ENCODE measurements around the gene SCNM1. TPM values are rescaled to one million over a fixed set of nuclear protein-coding genes. Genes with fewer than 3 reads are reported as not detected.

Gene SCNM1, protein sequence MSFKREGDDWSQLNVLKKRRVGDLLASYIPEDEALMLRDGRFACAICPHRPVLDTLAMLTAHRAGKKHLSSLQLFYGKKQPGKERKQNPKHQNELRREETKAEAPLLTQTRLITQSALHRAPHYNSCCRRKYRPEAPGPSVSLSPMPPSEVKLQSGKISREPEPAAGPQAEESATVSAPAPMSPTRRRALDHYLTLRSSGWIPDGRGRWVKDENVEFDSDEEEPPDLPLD
- total RNA-seq: 100 to 1,000 TPM in 1 of 2 donors, 10 to 100 TPM in 1; 87.1 to 103 TPM

DNA sequence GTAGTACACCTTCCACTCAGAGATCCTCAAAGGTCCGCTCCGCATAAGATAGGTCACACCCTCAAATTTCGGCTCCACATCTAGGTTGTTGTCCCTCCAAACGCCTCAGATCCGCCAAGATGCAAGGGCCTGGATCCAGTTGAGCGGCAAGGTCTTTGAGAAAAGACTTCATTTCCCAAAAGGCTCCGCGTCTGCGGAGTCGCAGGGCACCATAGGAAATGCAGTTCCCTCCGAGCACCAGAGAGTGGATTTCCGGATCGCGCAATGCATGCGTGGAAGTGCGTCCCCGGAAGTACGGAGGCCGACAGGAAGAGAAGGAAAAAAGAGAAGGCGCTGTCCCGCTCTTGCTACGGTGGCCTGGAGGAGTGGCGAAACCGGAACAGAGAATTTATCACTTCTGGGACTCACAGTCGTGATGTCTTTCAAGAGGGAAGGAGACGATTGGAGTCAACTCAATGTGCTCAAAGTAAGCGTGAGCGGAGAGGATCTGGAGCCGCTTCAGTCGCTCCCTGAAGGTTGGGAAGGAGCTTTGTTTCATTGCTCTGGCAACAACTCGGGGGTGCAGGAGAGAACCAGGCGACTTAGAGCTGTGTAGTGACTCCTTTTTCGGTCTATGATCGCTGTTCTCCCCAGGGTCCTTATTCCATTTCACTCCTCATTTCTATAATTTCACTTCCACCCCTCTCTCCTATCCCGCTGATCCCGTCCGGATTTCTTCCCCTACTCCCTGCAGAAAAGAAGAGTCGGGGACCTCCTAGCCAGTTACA, at the start of gene SCNM1, which contains the start of gene LYSMD1:
TSS of gene SCNM1 (plus strand) at position 407 of the 767 bp plus-strand sequence. CDS start at position 416, 9 bp downstream.
TSS of gene LYSMD1 (minus strand) at position 165 of the 767 bp plus-strand sequence. CDS start 644 bp downstream, outside the sequence.
- Mint-ChIP-seq H3K27ac (peak within 1 kb of the TSS; percentile 94), H3K36me3 (ENCODE audit: insufficient read depth in 2 of 2) (peaks cover 9 to 18% of the 10 kb centered on the region in 2 donors), H3K9me3 (no peaks in the 10 kb centered on the region), H3K4me3 (peak within 1 kb of the TSS; percentile 87 to 91), H3K4me1 (ENCODE audit: low read depth) (peaks cover 60% of the 10 kb centered on the region), H3K27me3 (ENCODE audit: low read depth) (no peaks in the 10 kb centered on the region)
- ATAC-seq (replicated peaks in 1 of 2): peak; percentile 95 to 97
- peak; percentile 95 to 97 for DNase-seq

DNA sequence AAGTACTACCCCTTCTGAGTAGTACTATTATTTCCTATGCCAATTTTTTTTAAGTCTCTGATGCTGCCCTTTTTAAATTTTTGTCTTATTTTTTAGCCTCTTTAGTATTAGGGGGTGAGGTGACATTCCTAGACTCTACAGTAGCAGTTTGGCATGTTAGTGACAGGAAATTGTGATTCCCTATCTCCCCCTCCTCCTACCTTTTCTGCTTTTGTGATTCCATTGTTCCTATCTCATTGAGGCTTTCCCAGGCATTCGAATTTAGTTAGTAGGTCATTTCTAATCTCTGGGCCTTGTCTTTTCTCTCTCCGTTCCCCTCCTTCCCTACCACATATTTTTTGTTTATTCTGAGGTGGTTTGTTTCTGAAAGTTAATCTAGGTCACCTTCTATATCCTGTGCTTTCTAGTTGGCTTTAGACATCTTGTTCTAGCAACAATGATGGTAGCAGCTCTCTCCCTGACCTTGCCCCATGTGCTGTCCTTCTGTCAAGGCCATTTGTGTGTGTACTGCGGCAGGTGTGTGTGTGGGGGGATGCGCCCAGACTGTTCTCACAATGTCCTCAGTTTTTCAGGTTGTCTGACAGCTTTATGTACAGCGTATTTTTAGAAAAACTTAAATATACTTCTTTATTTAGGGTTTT, 41.1 kb upstream of the SCNM1 start:
- H3K4me1 Mint-ChIP-seq (ENCODE audit: low read depth): no peaks in the 10 kb centered on the region
- DNase-seq (no peak), ATAC-seq (replicated peaks in 1 of 2) (no peak)
- H3K36me3 Mint-ChIP-seq (ENCODE audit: insufficient read depth in 2 of 2): no peaks in the 10 kb centered on the region
- H3K4me3 Mint-ChIP-seq: no peak overlapping the region
- H3K27ac Mint-ChIP-seq: no peak overlapping the region
- H3K9me3 Mint-ChIP-seq: no peaks in the 10 kb centered on the region
- no peaks in the 10 kb centered on the region for H3K27me3 Mint-ChIP-seq (ENCODE audit: low read depth)

DNA sequence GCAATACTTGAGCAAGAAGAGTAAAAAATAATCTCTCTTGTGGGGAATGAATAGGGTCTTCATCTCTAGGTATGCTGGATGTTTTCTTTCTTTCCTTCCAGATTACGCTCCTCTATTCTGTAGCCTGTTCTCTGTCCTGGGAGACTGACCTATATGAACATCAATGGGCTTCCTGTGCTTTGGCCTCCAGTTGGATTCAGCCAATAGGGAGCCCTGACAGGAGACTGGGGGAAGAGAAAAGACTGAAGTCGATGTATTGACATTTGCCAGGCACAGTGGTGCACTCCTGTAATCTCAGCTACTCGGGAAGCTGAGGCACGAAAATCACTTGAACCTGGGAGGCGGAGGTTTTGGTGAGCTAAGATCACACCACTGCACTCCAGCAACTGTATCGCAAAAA, 37.1 kb upstream of the SCNM1 start:
- Mint-ChIP-seq H3K27ac (no peak overlapping the region), H3K27me3 (ENCODE audit: low read depth) (no peaks in the 10 kb centered on the region), H3K36me3 (ENCODE audit: insufficient read depth in 2 of 2) (no peaks in the 10 kb centered on the region), H3K4me1 (ENCODE audit: low read depth) (peaks cover 10% of the 10 kb centered on the region), H3K4me3 (no peak overlapping the region), H3K9me3 (no peaks in the 10 kb centered on the region)
- ATAC-seq (replicated peaks in 1 of 2) (no peak), DNase-seq (no peak)

DNA sequence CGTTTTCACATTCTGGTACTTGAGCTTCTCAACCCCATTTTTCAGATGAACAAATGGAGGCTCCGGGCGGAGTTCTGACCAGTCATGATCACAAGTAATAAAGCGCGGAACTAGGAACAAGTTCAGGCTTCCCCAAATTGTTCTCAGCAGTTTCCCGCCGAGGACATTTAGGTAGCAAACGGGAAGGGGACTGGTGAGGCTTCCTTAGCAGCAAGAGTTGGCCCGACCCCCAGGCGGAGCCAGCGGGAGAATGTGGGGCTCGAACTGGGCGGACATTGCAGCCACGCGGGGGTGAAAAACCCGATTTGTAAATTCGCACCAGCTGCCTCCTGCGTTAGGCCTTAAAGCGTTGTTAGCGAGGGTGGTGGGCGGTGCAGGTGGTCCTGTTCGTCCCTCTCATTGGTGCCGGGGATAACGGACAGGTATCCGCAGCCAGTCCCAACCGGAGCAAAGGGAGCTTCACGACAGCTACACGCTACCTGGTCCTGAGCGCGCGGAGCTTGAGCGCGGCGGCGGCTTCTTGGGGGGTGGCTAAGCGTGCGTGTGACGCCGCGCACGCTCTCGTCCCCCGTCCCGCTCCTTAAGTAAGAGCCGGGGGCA, 34.9 kb upstream of the SCNM1 start:
- DNase-seq: peak; percentile 83 to 92
- H3K9me3 Mint-ChIP-seq: no peaks in the 10 kb centered on the region
- no peaks in the 10 kb centered on the region for H3K36me3 Mint-ChIP-seq (ENCODE audit: insufficient read depth in 2 of 2)
- peak overlapping the region; percentile 78 to 89 for H3K4me3 Mint-ChIP-seq
- peaks cover 10% of the 10 kb centered on the region for H3K4me1 Mint-ChIP-seq (ENCODE audit: low read depth)
- ATAC-seq (replicated peaks in 1 of 2): peak; percentile 100
- peak overlapping the region; percentile 81 for H3K27ac Mint-ChIP-seq
- no peaks in the 10 kb centered on the region for H3K27me3 Mint-ChIP-seq (ENCODE audit: low read depth)

DNA sequence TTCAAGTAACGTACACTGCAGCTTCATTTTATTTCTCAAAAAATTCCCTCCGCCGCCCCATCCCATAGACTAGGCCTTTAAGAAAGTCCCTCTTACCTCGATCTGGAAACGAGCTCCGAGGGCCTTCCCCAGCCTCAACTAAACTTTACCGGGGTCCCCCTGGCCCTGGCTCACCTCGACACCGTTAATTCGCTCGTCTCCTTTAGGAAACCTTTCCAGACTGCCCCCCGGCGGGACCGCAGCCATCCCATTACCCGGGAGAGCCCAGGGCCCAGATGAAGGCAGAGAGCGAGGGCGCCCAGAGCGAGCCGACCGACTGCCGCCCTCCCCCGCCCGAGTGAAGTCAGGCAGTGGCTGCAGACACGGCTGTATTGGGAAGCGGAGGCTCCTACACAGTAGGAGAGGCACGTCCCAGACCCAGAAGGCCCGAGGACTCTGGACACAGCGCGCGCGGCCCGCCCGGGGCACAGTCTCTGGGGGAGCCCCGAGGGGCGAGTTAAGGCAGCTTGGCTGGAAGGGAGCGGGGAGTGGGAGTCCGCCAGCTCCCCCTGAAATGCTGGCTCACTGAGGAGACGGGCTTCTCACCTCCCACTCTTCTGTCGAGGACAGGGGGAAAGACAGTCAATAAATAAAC, 34.1 kb upstream of the SCNM1 start:
- DNase-seq (no peak), ATAC-seq (replicated peaks in 1 of 2) (no peak)
- no peaks in the 10 kb centered on the region for H3K9me3 Mint-ChIP-seq
- no peak overlapping the region for H3K27ac Mint-ChIP-seq
- H3K4me3 Mint-ChIP-seq: peak overlapping the region; percentile 78 to 89
- no peaks in the 10 kb centered on the region for H3K36me3 Mint-ChIP-seq (ENCODE audit: insufficient read depth in 2 of 2)
- peaks cover 10% of the 10 kb centered on the region for H3K4me1 Mint-ChIP-seq (ENCODE audit: low read depth)
- no peaks in the 10 kb centered on the region for H3K27me3 Mint-ChIP-seq (ENCODE audit: low read depth)

DNA sequence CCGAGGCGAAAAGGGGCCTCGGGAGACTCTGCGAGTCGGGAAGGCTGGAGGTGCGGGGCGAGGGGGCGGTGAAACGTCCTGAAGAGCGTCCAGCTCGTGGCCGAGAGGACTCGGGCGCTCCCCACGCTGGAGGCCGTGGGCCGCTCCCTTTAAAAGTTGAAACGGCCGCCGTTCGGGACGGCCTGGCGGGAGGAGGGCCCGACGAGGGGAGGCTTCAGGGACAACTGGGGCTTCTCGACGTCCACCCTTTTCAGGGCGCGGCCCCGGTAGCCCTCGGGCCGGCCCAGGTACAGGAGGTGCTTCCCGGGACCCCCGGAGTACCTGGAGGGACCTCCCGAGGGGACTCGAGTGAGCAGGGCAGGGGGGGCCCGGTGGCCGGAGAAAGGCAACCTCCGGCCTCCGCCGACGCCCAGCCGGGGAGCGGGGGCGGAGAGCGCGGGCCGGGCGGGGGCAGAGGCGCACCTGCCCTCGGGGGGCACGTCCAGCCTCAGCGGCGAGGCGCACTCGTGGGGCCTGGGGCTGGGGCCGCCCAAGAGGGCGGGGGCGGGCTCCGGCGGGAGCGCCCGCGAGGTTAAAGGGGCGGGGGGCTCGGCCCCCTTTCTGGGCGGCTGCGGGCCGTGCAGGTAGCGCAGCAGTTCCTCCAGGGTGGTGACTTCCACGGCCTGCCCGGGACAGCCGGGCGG, 33.5 kb upstream of the SCNM1 start:
- DNase-seq (no peak), ATAC-seq (replicated peaks in 1 of 2) (no peak)
- H3K4me1 Mint-ChIP-seq (ENCODE audit: low read depth): peaks cover 10% of the 10 kb centered on the region
- H3K27ac Mint-ChIP-seq: no peak overlapping the region
- H3K36me3 Mint-ChIP-seq (ENCODE audit: insufficient read depth in 2 of 2): no peaks in the 10 kb centered on the region
- no peaks in the 10 kb centered on the region for H3K9me3 Mint-ChIP-seq
- no peaks in the 10 kb centered on the region for H3K27me3 Mint-ChIP-seq (ENCODE audit: low read depth)
- no peak overlapping the region for H3K4me3 Mint-ChIP-seq

DNA sequence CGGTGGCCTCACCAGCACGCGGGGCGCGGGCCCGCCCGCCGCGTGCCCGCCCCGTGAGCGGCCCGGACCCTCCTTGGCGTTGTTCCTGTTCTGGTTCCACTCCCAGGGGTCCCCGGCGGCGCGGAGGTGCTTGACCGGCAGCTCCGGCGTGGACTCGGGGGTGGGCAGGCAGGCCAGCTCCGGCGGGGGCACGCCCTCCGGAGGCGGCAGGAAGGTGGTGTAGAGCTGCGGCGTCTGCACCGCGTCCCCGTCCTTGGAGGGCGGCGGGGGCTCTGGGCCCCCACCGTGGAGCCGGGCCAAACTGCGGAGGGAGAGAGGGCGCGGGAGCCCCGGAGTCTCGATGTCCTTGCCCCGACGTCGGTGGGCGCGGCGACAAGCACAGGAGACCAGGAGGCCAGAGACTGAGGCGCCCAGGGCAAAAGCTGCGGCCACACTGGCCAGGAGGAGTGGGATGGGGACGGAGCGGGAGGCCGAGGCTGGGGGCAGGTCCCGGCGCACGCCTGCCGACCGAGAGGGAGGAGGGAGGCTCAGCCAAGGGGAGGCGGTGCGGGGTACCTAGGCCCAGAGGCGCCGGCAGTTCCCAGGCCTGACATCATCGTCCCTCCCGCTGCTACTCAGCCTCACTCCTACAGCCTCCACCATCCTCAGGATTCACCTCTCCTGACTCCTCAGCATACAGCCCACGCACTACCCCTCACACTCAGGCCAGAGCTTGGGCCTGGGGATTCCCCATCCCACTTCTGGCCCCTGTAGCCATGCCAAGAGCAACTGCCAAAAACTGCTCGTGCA, 32.7 kb upstream of the SCNM1 start:
- H3K27me3 Mint-ChIP-seq (ENCODE audit: low read depth): no peaks in the 10 kb centered on the region
- no peak for ATAC-seq (replicated peaks in 1 of 2)
- peaks cover 10% of the 10 kb centered on the region for H3K4me1 Mint-ChIP-seq (ENCODE audit: low read depth)
- no peak for DNase-seq
- H3K9me3 Mint-ChIP-seq: no peaks in the 10 kb centered on the region
- H3K27ac Mint-ChIP-seq: no peak overlapping the region
- H3K36me3 Mint-ChIP-seq (ENCODE audit: insufficient read depth in 2 of 2): no peaks in the 10 kb centered on the region
- no peak overlapping the region for H3K4me3 Mint-ChIP-seq

DNA sequence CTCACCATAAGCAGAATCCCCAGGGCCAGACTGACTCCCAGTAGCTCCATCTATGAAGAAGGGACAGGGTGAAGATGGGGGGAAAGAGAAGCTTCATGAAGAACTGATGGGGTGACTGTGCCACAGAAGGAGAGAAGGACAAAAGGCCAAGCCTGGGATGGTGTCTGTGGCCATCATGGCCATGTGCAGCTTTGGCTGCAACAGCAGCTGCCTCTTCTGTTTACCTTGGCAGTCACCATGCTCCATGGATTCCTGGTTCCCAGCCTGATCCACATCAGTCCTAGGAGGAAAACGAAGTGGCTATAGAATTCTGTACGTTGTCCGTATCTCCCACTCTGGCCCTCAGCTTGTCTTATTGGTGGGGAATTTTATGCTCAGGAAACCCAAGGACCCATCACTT, 31.5 kb upstream of the SCNM1 start:
- Mint-ChIP-seq H3K4me1 (ENCODE audit: low read depth) (peaks cover 10% of the 10 kb centered on the region), H3K9me3 (no peaks in the 10 kb centered on the region), H3K36me3 (ENCODE audit: insufficient read depth in 2 of 2) (no peaks in the 10 kb centered on the region), H3K27me3 (ENCODE audit: low read depth) (no peaks in the 10 kb centered on the region), H3K4me3 (no peak overlapping the region), H3K27ac (no peak overlapping the region)
- DNase-seq (no peak), ATAC-seq (replicated peaks in 1 of 2) (no peak)

DNA sequence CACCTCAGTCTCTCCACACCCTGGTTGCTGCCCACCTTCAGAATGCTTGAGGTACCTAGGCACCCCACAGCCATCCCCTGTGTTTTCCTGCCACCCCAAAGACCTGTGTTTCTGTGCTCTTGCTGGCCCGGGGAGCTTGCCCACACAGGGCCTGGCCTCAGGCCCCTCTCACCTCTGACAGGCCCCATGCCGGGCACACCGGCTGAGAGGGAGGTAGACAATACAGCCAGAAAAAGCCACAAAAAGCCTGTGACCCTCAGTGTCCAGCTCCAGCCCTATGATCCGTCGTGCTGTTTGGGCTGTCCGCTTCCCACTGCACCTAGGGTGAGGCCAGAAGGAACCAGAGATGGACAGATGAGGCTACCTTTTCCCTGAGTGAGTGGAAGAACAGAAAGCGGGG, 31.0 kb upstream of the SCNM1 start:
- no peak overlapping the region for H3K4me3 Mint-ChIP-seq
- H3K9me3 Mint-ChIP-seq: no peaks in the 10 kb centered on the region
- no peaks in the 10 kb centered on the region for H3K27me3 Mint-ChIP-seq (ENCODE audit: low read depth)
- no peak overlapping the region for H3K27ac Mint-ChIP-seq
- DNase-seq (no peak), ATAC-seq (replicated peaks in 1 of 2) (no peak)
- H3K4me1 Mint-ChIP-seq (ENCODE audit: low read depth): peaks cover 10% of the 10 kb centered on the region
- no peaks in the 10 kb centered on the region for H3K36me3 Mint-ChIP-seq (ENCODE audit: insufficient read depth in 2 of 2)

DNA sequence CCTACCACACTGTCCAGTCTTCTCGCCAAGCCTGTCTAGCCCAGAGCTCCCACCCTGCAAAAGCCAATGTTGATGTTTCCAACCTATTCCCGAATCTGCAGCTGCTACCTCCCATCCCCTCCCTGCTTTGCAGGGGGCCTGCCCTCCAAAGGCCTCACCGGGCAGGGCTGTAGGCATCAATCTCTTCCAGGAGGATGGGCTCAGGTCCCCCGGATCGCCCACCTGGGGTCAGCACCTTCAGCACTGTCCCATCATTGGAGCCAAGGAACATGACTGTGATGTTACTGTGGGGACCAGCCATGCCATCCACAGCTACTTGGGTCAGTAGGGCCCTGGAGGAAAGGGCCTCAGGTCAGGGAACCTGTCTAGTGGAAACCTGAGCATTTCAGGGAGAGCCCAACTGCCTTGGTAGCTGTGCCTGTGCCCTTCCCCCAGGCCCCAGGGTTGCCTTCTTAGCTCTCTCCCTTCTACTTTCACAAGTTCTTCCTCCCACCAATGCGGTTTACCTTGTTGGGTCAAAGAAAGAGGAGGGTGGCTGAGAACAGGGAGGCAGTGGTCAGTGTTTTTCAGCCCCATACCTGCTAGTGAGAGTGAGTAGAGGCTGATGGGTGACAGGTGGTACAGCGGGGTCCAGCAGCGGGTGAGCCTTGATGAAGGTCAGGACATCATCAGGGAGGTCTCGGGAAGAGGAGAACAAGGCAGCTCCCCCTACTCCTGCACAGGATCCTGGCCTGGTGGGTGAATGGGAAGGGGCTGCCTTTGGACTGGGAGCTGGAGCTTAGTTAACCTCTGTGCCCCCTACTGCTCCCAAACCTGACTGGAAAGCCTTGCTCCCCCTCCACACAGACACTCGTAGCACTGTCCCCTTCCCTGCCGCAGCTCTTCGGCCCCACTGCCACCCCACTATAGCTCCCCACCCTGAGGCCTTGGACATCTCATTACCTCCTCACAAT, 30.2 kb upstream of the SCNM1 start:
- H3K4me1 Mint-ChIP-seq (ENCODE audit: low read depth): peaks cover 10% of the 10 kb centered on the region
- H3K27me3 Mint-ChIP-seq (ENCODE audit: low read depth): no peaks in the 10 kb centered on the region
- H3K4me3 Mint-ChIP-seq: no peak overlapping the region
- DNase-seq (no peak), ATAC-seq (replicated peaks in 1 of 2) (no peak)
- H3K9me3 Mint-ChIP-seq: no peaks in the 10 kb centered on the region
- H3K27ac Mint-ChIP-seq: no peak overlapping the region
- no peaks in the 10 kb centered on the region for H3K36me3 Mint-ChIP-seq (ENCODE audit: insufficient read depth in 2 of 2)

DNA sequence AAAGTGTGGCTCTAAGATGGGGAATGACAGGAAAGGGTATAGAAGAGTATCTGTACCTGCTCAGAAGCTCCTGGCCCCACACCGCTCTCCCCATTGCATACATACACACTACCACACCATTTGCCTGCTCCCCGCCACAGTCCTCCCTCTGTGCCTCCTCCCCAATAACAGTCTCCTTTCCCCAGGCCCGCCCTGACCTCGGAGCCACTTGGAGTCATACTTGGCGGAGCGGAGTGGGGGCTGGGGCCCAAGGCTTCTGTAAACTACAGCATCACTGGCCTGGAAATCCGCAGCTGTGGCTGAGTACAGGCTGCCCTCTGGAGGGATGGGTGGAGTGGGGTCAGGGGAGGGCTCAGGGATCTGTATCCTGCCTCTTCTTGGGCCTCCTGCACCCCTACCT, 28.2 kb upstream of the SCNM1 start:
- DNase-seq (no peak), ATAC-seq (replicated peaks in 1 of 2) (no peak)
- H3K27me3 Mint-ChIP-seq (ENCODE audit: low read depth): no peaks in the 10 kb centered on the region
- H3K27ac Mint-ChIP-seq: no peak overlapping the region
- no peaks in the 10 kb centered on the region for H3K36me3 Mint-ChIP-seq (ENCODE audit: insufficient read depth in 2 of 2)
- no peak overlapping the region for H3K4me3 Mint-ChIP-seq
- H3K4me1 Mint-ChIP-seq (ENCODE audit: low read depth): no peaks in the 10 kb centered on the region
- no peaks in the 10 kb centered on the region for H3K9me3 Mint-ChIP-seq
